Measurements from ENCODE around the gene DCC. TPM values are rescaled to one million over a fixed set of nuclear protein-coding genes. Genes with fewer than 3 reads are reported as not detected.

The DCC gene
- total RNA-seq, 1 experiment from 2014 or later, result 0.39 TPM

- no peaks in the 10 kb centered on the region for H3K9me3 ChIP-seq
- H3K27me3 ChIP-seq (replicated peaks; ENCODE audit: control insufficient read depth, insufficient read depth, low read length), result no peaks in the 10 kb centered on the region
- DNase-seq, result no peak
- no peaks in the 10 kb centered on the region for H3K4me1 ChIP-seq
- H3K4me1 Mint-ChIP-seq (ENCODE audit: low read depth, unreplicated experiment), result no peaks in the 10 kb centered on the region
- no peak for TF ChIP-seq CTCF (IDR thresholded peaks at IDR 0.05; ENCODE audit: insufficient read depth in 1 of 2, low read depth in 1 of 2, low read length in 1 of 2, severe bottlenecking in 1 of 2, unreplicated experiment in 1 of 2)
- H3K4me3 Mint-ChIP-seq (ENCODE audit: unreplicated experiment), result no peak overlapping the region
- ChIA-PET CTCF (no interaction called here), POLR2A (no interaction called here)
- peaks cover 6% of the 10 kb centered on the region for H3K27me3 Mint-ChIP-seq (ENCODE audit: insufficient read depth, unreplicated experiment)
- H3K27ac Mint-ChIP-seq (ENCODE audit: unreplicated experiment), result no peak overlapping the region
- no peaks in the 10 kb centered on the region for H3K9me3 Mint-ChIP-seq (ENCODE audit: unreplicated experiment)
- BruUV-seq (replicated peaks), result no TSS peak
- H3K36me3 Mint-ChIP-seq (ENCODE audit: insufficient read depth, unreplicated experiment), result no peaks in the 10 kb centered on the region
- intact Hi-C loops (cut with micrococcal nuclease; ENCODE audit: unreplicated experiment), result no loop called here
- no peaks in the 10 kb centered on the region for H3K36me3 ChIP-seq (ENCODE audit: control insufficient read depth, insufficient read depth, low read length)
- H3K4me3 ChIP-seq (ENCODE audit: low read depth, low read length), result no peak overlapping the region
Observed at GRCh38 chr18:52685316-52685715, 345.3 kb downstream of the DCC start.

- Mint-ChIP-seq H3K4me3 (ENCODE audit: unreplicated experiment) (no peak overlapping the region), H3K36me3 (ENCODE audit: insufficient read depth, unreplicated experiment) (no peaks in the 10 kb centered on the region), H3K27me3 (ENCODE audit: insufficient read depth, unreplicated experiment) (peaks cover 3% of the 10 kb centered on the region), H3K27ac (ENCODE audit: unreplicated experiment) (no peak overlapping the region), H3K9me3 (ENCODE audit: unreplicated experiment) (no peaks in the 10 kb centered on the region), H3K4me1 (ENCODE audit: low read depth, unreplicated experiment) (no peaks in the 10 kb centered on the region)
- no TSS peak for BruUV-seq (replicated peaks)
- H3K4me3 ChIP-seq (ENCODE audit: low read depth, low read length), result no peak overlapping the region
- ChIA-PET CTCF (no interaction called here), POLR2A (no interaction called here)
- no peaks in the 10 kb centered on the region for H3K4me1 ChIP-seq
- no peak for TF ChIP-seq CTCF (IDR thresholded peaks at IDR 0.05; ENCODE audit: insufficient read depth in 1 of 2, low read depth in 1 of 2, low read length in 1 of 2, severe bottlenecking in 1 of 2, unreplicated experiment in 1 of 2)
- no peaks in the 10 kb centered on the region for H3K36me3 ChIP-seq (ENCODE audit: control insufficient read depth, insufficient read depth, low read length)
- no peak for DNase-seq
- intact Hi-C loops (cut with micrococcal nuclease; ENCODE audit: unreplicated experiment), result no loop called here
- no peaks in the 10 kb centered on the region for H3K27me3 ChIP-seq (replicated peaks; ENCODE audit: control insufficient read depth, insufficient read depth, low read length)
- no peaks in the 10 kb centered on the region for H3K9me3 ChIP-seq
Observed at GRCh38 chr18:52691841-52692240, 351.8 kb downstream of the DCC start.

GRCh38 chr18:52694804-52695203 lies 354.8 kb downstream of the DCC start:
- Mint-ChIP-seq H3K4me3 (ENCODE audit: unreplicated experiment) (no peak overlapping the region), H3K27me3 (ENCODE audit: insufficient read depth, unreplicated experiment) (no peaks in the 10 kb centered on the region), H3K36me3 (ENCODE audit: insufficient read depth, unreplicated experiment) (no peaks in the 10 kb centered on the region), H3K9me3 (ENCODE audit: unreplicated experiment) (peaks cover 1% of the 10 kb centered on the region), H3K4me1 (ENCODE audit: low read depth, unreplicated experiment) (no peaks in the 10 kb centered on the region), H3K27ac (ENCODE audit: unreplicated experiment) (no peak overlapping the region)
- CTCF ChIA-PET, result no interaction called here
- no peak overlapping the region for H3K4me3 ChIP-seq (ENCODE audit: low read depth, low read length)
- H3K9me3 ChIP-seq, result no peaks in the 10 kb centered on the region
- BruUV-seq (replicated peaks), result no TSS peak
- no peaks in the 10 kb centered on the region for H3K27me3 ChIP-seq (replicated peaks; ENCODE audit: control insufficient read depth, insufficient read depth, low read length)
- intact Hi-C loops (cut with micrococcal nuclease; ENCODE audit: unreplicated experiment), result no loop called here
- TF ChIP-seq CTCF (IDR thresholded peaks at IDR 0.05; ENCODE audit: insufficient read depth in 1 of 2, low read depth in 1 of 2, low read length in 1 of 2, severe bottlenecking in 1 of 2, unreplicated experiment in 1 of 2), result peak in 1 of 2 experiments; percentile 24
- peak in 1 of 2 experiments; percentile 17 for DNase-seq
- POLR2A ChIA-PET, result no interaction called here
- H3K4me1 ChIP-seq, result no peaks in the 10 kb centered on the region
- no peaks in the 10 kb centered on the region for H3K36me3 ChIP-seq (ENCODE audit: control insufficient read depth, insufficient read depth, low read length)

All from Caco-2 (cell line).